MCF 10A (cell line): ENCODE results near the gene ERGIC1. TPM values are rescaled to one million over a fixed set of nuclear protein-coding genes. Genes with fewer than 3 reads are reported as not detected.

Experiments used
- BruUV-seq: library from RNA; stranded (reverse); fragments of 400-500 nt; replicated peaks from 2 replicates; lab custom pipeline; 2021; lab: Mats Ljungman, UMichigan
- CTCF ChIA-PET: fragments of 300-600 bp; sonication (Branson Sonifier 250); formaldehyde crosslinking; extraction: SDS; loops from one replicate; lab custom pipeline; 2021; ENCODE audit warnings: antibody characterized with exemption, inconsistent platforms; lab: Yijun Ruan, JAX
- POLR2A ChIA-PET: fragments of 300-600, 350-650 bp; sonication (Branson Sonifier 250); formaldehyde crosslinking; extraction: SDS; loops from one replicate; lab custom pipeline; 2020; ENCODE audit warnings: antibody characterized with exemption, inconsistent platforms; lab: Yijun Ruan, JAX
- DNase-seq: peaks from one replicate; pipeline ENCODE4 v3.0.0-alpha.2; 2018; ENCODE audit not compliant: unreplicated experiment
- H3K27ac Mint-ChIP-seq: one replicate; pipeline ENCODE4 v1.8.0; 2022; ENCODE audit warnings: mild to moderate bottlenecking, low read depth, mixed read lengths; ENCODE audit not compliant: unreplicated experiment
- H3K27me3 Mint-ChIP-seq: one replicate; pipeline ENCODE4 v1.8.0; 2022; ENCODE audit warnings: mixed read lengths; ENCODE audit not compliant: insufficient read depth, unreplicated experiment
- H3K36me3 Mint-ChIP-seq: one replicate; pipeline ENCODE4 v1.8.0; 2022; ENCODE audit warnings: mild to moderate bottlenecking, moderate library complexity, mixed read lengths; ENCODE audit not compliant: insufficient read depth, unreplicated experiment
- H3K4me1 Mint-ChIP-seq: one replicate; pipeline ENCODE4 v1.8.0; 2022; ENCODE audit warnings: mixed read lengths; ENCODE audit not compliant: insufficient read depth, unreplicated experiment
- H3K4me3 Mint-ChIP-seq: one replicate; pipeline ENCODE4 v1.8.0; 2022; ENCODE audit warnings: mild to moderate bottlenecking, moderate library complexity, mixed read lengths; ENCODE audit not compliant: unreplicated experiment
- H3K9me3 Mint-ChIP-seq: one replicate; pipeline ENCODE4 v1.8.0; 2022; ENCODE audit warnings: mixed read lengths; ENCODE audit not compliant: unreplicated experiment
- CTCF ChIP-seq: fragments of 200-600 bp; IDR thresholded peaks from one replicate; pipeline ENCODE4 v1.8.0; 2022; ENCODE audit warnings: antibody characterized with exemption, mild to moderate bottlenecking; ENCODE audit not compliant: unreplicated experiment
- intact Hi-C: fragments of 100-400 bp; cut with micrococcal nuclease; formaldehyde crosslinking; loops from 2 replicates; pipeline ENCODE4 v1.14.1; 2022
- total RNA-seq: library from RNA; stranded (reverse); gene quantifications from 2 replicates; pipeline ENCODE4 v1.2.3, GENCODE V29; 2022

ERGIC1 gene
- total RNA-seq, 1 experiment from 2014 or later = 257 TPM

GRCh38 chr5:172944741-172945140 is 110.7 kb downstream of the ERGIC1 start:
- no TSS peak for BruUV-seq
- peaks cover 67% of the 10 kb centered on the region for H3K36me3 Mint-ChIP-seq
- POLR2A ChIA-PET = interaction anchor here (2.1 kb wide), 1 partner anchor 8 kb away, joined by 8 read pairs; no protein-coding TSS in a partner anchor
- H3K4me1 Mint-ChIP-seq = peaks cover 18% of the 10 kb centered on the region
- intact Hi-C loops = loop anchor here (5.0 kb wide), 1 partner anchor 472 kb away; no protein-coding TSS in a partner anchor
- H3K4me3 Mint-ChIP-seq = no peak overlapping the region
- no peaks in the 10 kb centered on the region for H3K9me3 Mint-ChIP-seq
- H3K27ac Mint-ChIP-seq = no peak overlapping the region
- TF ChIP-seq CTCF = no peak
- H3K27me3 Mint-ChIP-seq = no peaks in the 10 kb centered on the region
- CTCF ChIA-PET = interaction anchor here (1.6 to 26.7 kb wide), 3 partner anchors 12 to 236 kb away, joined by 7 to 604 read pairs (median 9); no protein-coding TSS in a partner anchor
- DNase-seq = no peak

- Mint-ChIP-seq H3K4me1 (peaks cover 18% of the 10 kb centered on the region), H3K4me3 (no peak overlapping the region), H3K36me3 (peaks cover 63% of the 10 kb centered on the region), H3K9me3 (no peaks in the 10 kb centered on the region), H3K27me3 (no peaks in the 10 kb centered on the region), H3K27ac (no peak overlapping the region)
- intact Hi-C loops = loop anchor here (5.0 kb wide), 1 partner anchor 473 kb away; no protein-coding TSS in a partner anchor
- TF ChIP-seq CTCF = no peak
- DNase-seq = no peak
- CTCF ChIA-PET = interaction anchor here (1.5 to 26.7 kb wide), 4 partner anchors 8 to 236 kb away, joined by 3 to 604 read pairs (median 8); no protein-coding TSS in a partner anchor
- BruUV-seq = no TSS peak
- POLR2A ChIA-PET = interaction anchor here (2.1 kb wide), 1 partner anchor 9 kb away, joined by 8 read pairs; no protein-coding TSS in a partner anchor
These were observed 111.1 kb downstream of the ERGIC1 start for GRCh38 chr5:172945151-172945550.

- Mint-ChIP-seq H3K4me3 (no peak overlapping the region), H3K9me3 (no peaks in the 10 kb centered on the region), H3K4me1 (peaks cover 22% of the 10 kb centered on the region), H3K36me3 (peaks cover 57% of the 10 kb centered on the region), H3K27ac (no peak overlapping the region), H3K27me3 (no peaks in the 10 kb centered on the region)
- no TSS peak for BruUV-seq
- ChIA-PET CTCF (interaction anchor here (1.5 to 26.7 kb wide), 3 partner anchors 9 to 237 kb away, joined by 3 to 604 read pairs (median 7); no protein-coding TSS in a partner anchor), POLR2A (interaction anchor here (0.7 to 2.1 kb wide), 2 partner anchors 10 to 147 kb away, joined by 3 to 8 read pairs; no protein-coding TSS in a partner anchor)
- TF ChIP-seq CTCF = no peak
- DNase-seq = no peak
- intact Hi-C loops = loop anchor here (5.0 kb wide), 1 partner anchor 474 kb away; no protein-coding TSS in a partner anchor
These were observed 112.1 kb downstream of the ERGIC1 start for GRCh38 chr5:172946146-172946545.

GRCh38 chr5:172949426-172949825 is 115.4 kb downstream of the ERGIC1 start:
- Mint-ChIP-seq H3K27me3 (no peaks in the 10 kb centered on the region), H3K9me3 (no peaks in the 10 kb centered on the region), H3K36me3 (peaks cover 57% of the 10 kb centered on the region), H3K4me3 (no peak overlapping the region), H3K27ac (peak overlapping the region; percentile 22), H3K4me1 (peaks cover 48% of the 10 kb centered on the region)
- CTCF ChIA-PET = interaction anchor here (0.9 to 26.7 kb wide), 2 partner anchors 16 to 240 kb away, joined by 4 to 604 read pairs; no protein-coding TSS in a partner anchor
- BruUV-seq = no TSS peak
- no peak for TF ChIP-seq CTCF
- POLR2A ChIA-PET = interaction anchor here (1.2 kb wide), 1 partner anchor 216 kb away, joined by 3 read pairs; no protein-coding TSS in a partner anchor
- DNase-seq = no peak
- intact Hi-C loops = loop anchor here (5.0 kb wide), 1 partner anchor 477 kb away; no protein-coding TSS in a partner anchor
